Activated T-cell treated with anti-CD3 and anti-CD28 coated beads, Interleukin-2, amount 50 U/mL, for 24 hours (primary cell): ENCODE data around the gene ARVCF.

ENCODE experiments used
- DNase-seq: peaks from one replicate; pipeline ENCODE4 v3.0.0-alpha.2; 2020
- H3K27ac Mint-ChIP-seq: 2 replicates; pipeline ENCODE4 v1.8.0; 2020; ENCODE audit warnings: mild to moderate bottlenecking, mixed read lengths
- H3K27me3 Mint-ChIP-seq: 2 replicates; pipeline ENCODE4 v1.8.0; 2020; ENCODE audit warnings: mixed read lengths
- H3K36me3 Mint-ChIP-seq: 2 replicates; pipeline ENCODE4 v1.8.0; 2020; ENCODE audit warnings: low read depth, mixed read lengths
- H3K4me1 Mint-ChIP-seq: 2 replicates; pipeline ENCODE4 v1.8.0; 2020; ENCODE audit warnings: low read depth, mixed read lengths
- H3K4me3 Mint-ChIP-seq: 2 replicates; pipeline ENCODE4 v1.8.0; 2020; ENCODE audit warnings: mild to moderate bottlenecking, moderate library complexity, mixed read lengths
- H3K9me3 Mint-ChIP-seq: 2 replicates; pipeline ENCODE4 v1.8.0; 2020; ENCODE audit warnings: mixed read lengths

Gene ARVCF

DNA sequence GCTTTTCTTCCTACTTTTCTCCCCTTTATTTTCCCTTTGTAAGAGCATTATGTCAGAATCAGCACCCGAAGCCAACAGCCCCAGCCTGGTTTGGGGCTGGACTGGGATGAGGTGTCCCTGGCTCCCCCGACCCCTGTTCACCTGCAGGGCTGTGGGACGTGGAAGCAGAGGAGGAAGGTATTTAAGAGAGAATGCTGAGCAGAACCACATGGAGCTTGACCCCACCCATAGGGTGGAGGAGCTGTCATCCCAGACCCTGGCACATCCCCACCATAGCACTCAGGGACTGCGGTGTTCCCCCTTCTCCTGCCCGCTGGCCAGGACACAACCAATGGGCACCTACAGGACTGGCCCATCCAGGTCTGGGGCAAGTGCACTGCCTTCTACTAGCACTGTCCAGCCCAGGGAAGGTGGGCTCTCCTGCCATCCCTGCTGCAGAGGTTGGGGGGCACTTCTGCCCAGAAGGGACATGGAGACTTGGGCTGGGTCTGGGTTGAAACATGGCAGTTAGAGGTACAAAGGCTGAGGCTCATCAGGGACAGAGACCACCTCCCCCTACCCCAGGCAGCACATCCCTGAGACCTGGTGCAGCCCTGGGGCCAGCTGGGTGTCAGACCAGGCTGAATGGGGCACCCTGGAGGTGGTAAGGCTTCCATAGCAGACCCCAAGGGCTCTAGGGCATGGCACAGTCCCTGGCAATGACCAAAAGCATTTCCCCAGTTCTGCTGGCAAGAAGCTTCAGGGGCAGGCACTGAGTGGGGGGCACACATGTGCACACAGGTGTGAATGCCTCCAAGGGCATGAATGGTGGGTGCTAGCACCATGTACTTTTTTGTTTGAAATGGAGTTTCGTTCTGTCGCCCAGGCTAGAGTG, 23.9 kb upstream of the ARVCF start:
- H3K27me3 Mint-ChIP-seq, result no peaks in the 10 kb centered on the region

GRCh38 chr22:20039683-20040325, 23.2 kb upstream of the ARVCF start:
- no peak for DNase-seq
- no peaks in the 10 kb centered on the region for H3K27me3 Mint-ChIP-seq
- no peak overlapping the region for H3K4me3 Mint-ChIP-seq
- H3K4me1 Mint-ChIP-seq, result peaks cover 11% of the 10 kb centered on the region
- H3K36me3 Mint-ChIP-seq, result peaks cover 65% of the 10 kb centered on the region
- no peak overlapping the region for H3K27ac Mint-ChIP-seq
- no peaks in the 10 kb centered on the region for H3K9me3 Mint-ChIP-seq

More for the DNA sequence above, 23.9 kb upstream of the ARVCF start:
- H3K9me3 Mint-ChIP-seq, result no peaks in the 10 kb centered on the region
- DNase-seq, result no peak
- no peak overlapping the region for H3K4me3 Mint-ChIP-seq
- peaks cover 11% of the 10 kb centered on the region for H3K4me1 Mint-ChIP-seq
- H3K36me3 Mint-ChIP-seq, result peaks cover 68% of the 10 kb centered on the region
- no peak overlapping the region for H3K27ac Mint-ChIP-seq

DNA sequence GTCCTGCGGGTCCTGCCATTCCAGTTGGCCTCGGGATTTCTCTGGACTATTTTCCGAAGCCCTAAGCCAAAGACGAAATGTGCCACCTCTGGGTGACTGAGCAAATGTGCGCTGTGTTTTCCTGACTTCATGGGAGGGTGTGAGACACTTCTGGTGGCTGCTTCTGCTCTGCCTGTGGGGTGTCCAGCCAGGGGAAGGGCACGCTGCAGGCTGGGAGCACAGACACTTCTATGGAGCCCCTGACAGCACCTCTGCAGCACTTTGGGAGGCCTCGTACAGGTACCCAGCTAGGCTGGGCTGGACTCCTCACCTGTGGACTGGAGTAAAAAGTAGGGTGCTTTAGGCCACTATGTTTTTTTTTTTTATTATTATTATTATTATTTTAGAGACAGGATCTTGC, 22.0 kb upstream of the ARVCF start:
- H3K4me3 Mint-ChIP-seq, result no peak overlapping the region
- DNase-seq, result no peak
- no peaks in the 10 kb centered on the region for H3K9me3 Mint-ChIP-seq

DNA sequence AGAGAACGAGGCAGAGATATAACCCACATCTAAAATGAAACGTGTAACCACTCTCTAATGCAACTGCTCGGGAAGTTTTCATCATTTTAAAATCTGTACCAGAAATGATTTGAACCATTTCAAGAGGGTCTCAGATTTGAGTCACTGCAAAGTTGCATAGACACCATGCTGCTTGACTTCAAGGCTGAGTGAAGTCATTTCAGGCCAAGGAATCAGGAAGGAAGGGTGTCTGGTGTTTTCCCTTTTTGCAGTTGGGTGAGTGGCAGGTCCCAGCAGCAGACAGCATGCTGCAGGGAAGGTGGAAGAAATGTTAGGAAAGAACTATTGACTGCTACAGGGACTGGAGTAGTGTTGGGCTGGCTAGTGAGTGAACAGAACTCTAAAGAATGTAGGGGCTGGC, 20.8 kb upstream of the ARVCF start:
- peaks cover 13% of the 10 kb centered on the region for H3K4me1 Mint-ChIP-seq
- no peaks in the 10 kb centered on the region for H3K27me3 Mint-ChIP-seq
- peak overlapping the region; percentile 66 for H3K27ac Mint-ChIP-seq
- peaks cover 48% of the 10 kb centered on the region for H3K36me3 Mint-ChIP-seq
- no peaks in the 10 kb centered on the region for H3K9me3 Mint-ChIP-seq
- DNase-seq, result no peak
- no peak overlapping the region for H3K4me3 Mint-ChIP-seq

More for the DNA sequence above, 22.0 kb upstream of the ARVCF start:
- Mint-ChIP-seq H3K27me3 (no peaks in the 10 kb centered on the region), H3K36me3 (peaks cover 54% of the 10 kb centered on the region), H3K27ac (no peak overlapping the region), H3K4me1 (peaks cover 13% of the 10 kb centered on the region)

DNA sequence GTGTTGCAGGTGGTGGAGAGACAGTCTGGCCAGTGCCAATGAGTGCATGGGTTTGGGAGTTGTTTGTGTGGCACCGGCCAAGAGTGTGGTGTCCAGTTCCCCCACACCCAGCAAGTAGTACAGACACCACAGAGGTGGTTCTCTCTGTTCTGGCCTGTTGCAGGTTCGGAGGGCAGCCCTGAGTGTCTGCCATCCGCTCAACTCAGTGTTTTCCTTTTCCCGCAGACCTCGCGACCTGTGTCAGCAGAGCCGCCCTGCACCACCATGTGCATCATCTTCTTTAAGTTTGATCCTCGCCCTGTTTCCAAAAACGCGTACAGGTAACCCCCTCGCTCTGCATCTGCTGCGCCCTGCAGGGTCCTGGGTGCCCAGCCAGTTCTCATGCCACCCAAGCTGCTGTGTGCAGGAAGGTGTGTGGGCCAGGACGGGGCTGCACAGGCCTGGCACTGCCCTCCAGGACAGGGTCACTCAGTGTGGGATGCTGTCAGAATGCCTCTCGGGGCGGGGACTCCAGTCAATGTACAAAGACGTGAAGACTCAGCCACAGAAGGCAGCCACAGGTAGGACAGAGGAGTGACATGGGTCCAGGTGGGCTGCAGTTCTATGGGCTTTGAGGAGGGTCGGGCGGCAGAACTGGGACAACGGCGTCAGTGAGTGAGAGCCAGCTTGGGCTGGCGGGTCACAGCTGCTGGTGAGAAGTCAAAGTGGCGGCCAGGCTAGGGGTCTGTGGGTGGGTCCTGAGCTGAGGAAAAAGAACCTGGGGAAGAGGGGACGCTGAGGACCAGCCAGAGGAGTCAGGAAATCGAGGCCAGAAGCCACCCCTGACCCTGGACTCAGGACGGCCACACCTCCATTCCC, 20.1 kb upstream of the ARVCF start:
- Mint-ChIP-seq H3K4me3 (no peak overlapping the region), H3K9me3 (no peaks in the 10 kb centered on the region), H3K4me1 (peaks cover 19% of the 10 kb centered on the region), H3K27ac (peak overlapping the region; percentile 66), H3K36me3 (peaks cover 46% of the 10 kb centered on the region), H3K27me3 (no peaks in the 10 kb centered on the region)
- DNase-seq, result no peak

GRCh38 chr22:20036084-20036482, 19.5 kb upstream of the ARVCF start:
- Mint-ChIP-seq H3K4me3 (no peak overlapping the region), H3K27ac (no peak overlapping the region), H3K27me3 (no peaks in the 10 kb centered on the region), H3K36me3 (peaks cover 48% of the 10 kb centered on the region), H3K9me3 (no peaks in the 10 kb centered on the region), H3K4me1 (peaks cover 26% of the 10 kb centered on the region)
- no peak for DNase-seq

GRCh38 chr22:20035375-20036083, 18.9 kb upstream of the ARVCF start:
- peaks cover 46% of the 10 kb centered on the region for H3K36me3 Mint-ChIP-seq
- H3K27ac Mint-ChIP-seq, result no peak overlapping the region
- H3K27me3 Mint-ChIP-seq, result no peaks in the 10 kb centered on the region
- H3K4me3 Mint-ChIP-seq, result no peak overlapping the region
- H3K9me3 Mint-ChIP-seq, result no peaks in the 10 kb centered on the region
- peaks cover 27% of the 10 kb centered on the region for H3K4me1 Mint-ChIP-seq
- DNase-seq, result no peak

DNA sequence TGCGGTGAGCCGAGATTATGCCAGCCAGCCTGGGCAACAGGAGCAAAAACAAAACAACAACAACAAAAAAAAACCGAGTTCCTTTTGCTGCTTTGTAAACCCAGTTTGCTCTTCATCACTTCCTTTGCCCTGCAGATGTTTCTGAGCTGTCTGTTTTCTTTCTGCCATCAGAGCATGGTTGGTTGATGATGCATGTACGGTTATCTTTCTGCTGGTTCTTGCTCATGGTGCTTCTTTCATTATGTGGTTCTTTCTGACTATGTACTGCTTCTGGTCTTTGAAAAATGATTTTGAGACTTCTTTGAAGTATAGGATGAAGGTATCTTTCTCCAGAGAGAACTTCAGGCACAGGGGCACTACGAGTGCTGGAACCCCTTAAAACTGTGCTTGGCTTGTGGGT, 17.5 kb upstream of the ARVCF start:
- H3K36me3 Mint-ChIP-seq, result peaks cover 36% of the 10 kb centered on the region
- no peaks in the 10 kb centered on the region for H3K27me3 Mint-ChIP-seq
- H3K9me3 Mint-ChIP-seq, result no peaks in the 10 kb centered on the region
- H3K4me3 Mint-ChIP-seq, result no peak overlapping the region
- no peak overlapping the region for H3K27ac Mint-ChIP-seq
- DNase-seq, result no peak
- peaks cover 27% of the 10 kb centered on the region for H3K4me1 Mint-ChIP-seq

GRCh38 chr22:20033045-20033706, 16.6 kb upstream of the ARVCF start:
- Mint-ChIP-seq H3K36me3 (peaks cover 28% of the 10 kb centered on the region), H3K27me3 (no peaks in the 10 kb centered on the region), H3K27ac (no peak overlapping the region), H3K4me1 (peaks cover 29% of the 10 kb centered on the region), H3K9me3 (no peaks in the 10 kb centered on the region), H3K4me3 (no peak overlapping the region)
- DNase-seq, result no peak

DNA sequence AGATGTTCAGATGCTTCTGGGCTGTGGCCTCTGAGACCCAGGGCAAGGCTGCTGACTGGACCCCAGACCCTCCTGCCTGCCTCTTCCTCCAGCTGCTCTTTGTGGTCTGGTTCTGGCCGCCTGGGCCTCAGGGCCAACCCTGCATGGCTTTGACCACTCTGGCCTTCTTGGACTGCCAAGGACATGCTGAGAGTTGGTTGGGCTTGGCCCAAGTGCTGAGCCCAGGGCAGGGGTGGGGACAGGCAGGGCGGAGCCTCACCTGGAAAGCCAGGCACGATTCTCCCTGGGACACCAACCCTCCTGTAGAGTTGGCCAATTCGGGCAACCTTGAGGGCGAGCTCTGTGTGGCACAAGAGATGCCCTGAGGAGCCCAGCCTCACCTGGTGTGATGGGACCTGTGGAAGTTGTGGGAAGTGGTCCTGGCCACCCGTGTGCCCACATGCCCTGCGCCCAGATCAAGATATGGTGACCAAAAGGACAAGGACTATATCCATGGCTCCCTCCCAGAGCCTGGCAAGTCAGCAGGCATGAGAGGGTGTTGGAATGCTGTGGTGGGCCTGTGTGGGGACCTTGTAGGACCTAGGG, 15.9 kb upstream of the ARVCF start:
- Mint-ChIP-seq H3K4me3 (no peak overlapping the region), H3K4me1 (peaks cover 27% of the 10 kb centered on the region), H3K9me3 (no peaks in the 10 kb centered on the region), H3K27me3 (no peaks in the 10 kb centered on the region), H3K36me3 (peaks cover 21% of the 10 kb centered on the region), H3K27ac (no peak overlapping the region)
- no peak for DNase-seq

GRCh38 chr22:20031732-20032406, 15.2 kb upstream of the ARVCF start:
- Mint-ChIP-seq H3K27ac (no peak overlapping the region), H3K9me3 (no peaks in the 10 kb centered on the region), H3K4me3 (no peak overlapping the region), H3K27me3 (no peaks in the 10 kb centered on the region), H3K4me1 (peaks cover 21% of the 10 kb centered on the region), H3K36me3 (peaks cover 19% of the 10 kb centered on the region)
- no peak for DNase-seq

DNA sequence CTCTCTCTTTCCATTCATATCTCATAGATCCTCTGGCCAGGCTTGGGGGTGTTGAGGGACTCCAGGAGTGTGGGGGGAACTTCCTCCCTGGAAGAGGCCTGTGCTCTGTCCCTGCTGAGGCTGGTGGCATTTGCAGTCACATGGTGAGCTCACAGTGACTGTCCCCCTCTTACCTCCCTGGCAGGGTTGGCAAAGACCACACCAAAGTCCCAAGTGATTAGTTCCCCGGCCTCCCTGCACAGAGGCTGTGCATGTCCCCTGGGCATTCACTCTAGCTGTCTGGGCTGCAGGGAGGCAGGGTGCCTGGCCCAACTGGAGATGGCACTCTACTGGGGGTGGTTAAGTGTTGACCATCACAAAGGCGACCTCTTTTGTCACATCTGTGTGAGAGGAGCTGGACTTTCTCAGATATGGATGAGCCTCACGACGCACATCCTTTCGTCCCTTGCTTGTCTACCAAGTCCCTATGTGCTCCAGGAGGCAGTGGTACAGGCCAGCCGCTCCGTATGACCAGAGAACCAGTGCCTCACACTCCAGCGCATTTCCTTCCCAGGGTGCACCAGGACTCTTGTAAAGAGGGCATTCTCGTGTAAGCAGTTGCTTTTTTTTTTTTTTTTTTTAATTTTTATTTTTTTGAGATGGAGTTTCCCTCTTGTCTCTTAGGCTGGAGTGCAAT, 13.1 kb upstream of the ARVCF start:
- DNase-seq, result no peak
- no peak overlapping the region for H3K4me3 Mint-ChIP-seq
- no peaks in the 10 kb centered on the region for H3K27me3 Mint-ChIP-seq
- peaks cover 27% of the 10 kb centered on the region for H3K4me1 Mint-ChIP-seq
- no peaks in the 10 kb centered on the region for H3K9me3 Mint-ChIP-seq
- no peak overlapping the region for H3K27ac Mint-ChIP-seq
- peaks cover 18% of the 10 kb centered on the region for H3K36me3 Mint-ChIP-seq
